ENCODE data around the gene GBP2.
A peak's percentile ranks its signal among the peaks of the same experiment; 100 is the strongest.
"Not testable (repeated sequence)": the region's sequence is repeated elsewhere in the genome, so short reads cannot be mapped to it uniquely, and the experiment has no call there.

The GBP2 gene, protein sequence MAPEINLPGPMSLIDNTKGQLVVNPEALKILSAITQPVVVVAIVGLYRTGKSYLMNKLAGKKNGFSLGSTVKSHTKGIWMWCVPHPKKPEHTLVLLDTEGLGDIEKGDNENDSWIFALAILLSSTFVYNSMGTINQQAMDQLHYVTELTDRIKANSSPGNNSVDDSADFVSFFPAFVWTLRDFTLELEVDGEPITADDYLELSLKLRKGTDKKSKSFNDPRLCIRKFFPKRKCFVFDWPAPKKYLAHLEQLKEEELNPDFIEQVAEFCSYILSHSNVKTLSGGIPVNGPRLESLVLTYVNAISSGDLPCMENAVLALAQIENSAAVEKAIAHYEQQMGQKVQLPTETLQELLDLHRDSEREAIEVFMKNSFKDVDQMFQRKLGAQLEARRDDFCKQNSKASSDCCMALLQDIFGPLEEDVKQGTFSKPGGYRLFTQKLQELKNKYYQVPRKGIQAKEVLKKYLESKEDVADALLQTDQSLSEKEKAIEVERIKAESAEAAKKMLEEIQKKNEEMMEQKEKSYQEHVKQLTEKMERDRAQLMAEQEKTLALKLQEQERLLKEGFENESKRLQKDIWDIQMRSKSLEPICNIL

DNA sequence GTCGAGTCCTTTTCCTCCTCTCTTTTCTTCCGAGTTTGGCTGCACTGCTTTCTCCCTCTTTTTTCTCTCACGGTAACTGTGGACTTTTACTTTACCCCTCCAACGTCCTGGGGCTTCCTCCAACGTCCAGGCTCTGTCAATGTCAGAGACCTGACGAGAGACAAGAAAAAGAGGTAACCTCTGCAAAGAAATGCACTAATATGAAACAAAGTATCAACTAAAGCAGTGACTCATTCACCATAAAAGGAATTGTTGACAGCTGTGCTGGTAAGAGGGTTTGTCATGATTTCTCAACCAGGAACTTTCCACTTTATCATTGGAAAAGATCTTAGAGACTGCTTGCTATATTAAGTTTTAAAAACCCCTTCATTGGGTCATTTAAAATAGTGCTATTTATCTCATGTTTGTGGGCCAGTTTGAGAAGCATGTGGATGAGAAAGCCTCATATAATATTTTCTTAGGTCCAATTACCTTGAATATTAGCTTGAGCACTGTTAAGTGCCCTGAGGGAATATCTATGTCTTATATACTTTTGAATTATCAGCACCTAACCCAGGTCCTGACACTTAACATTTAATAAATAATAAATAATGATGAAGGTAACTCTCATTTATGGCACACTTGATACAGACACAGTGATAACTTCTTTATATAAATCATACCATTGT is at the start of gene GBP2:
TSS of gene GBP2 (minus strand) at position 202 of the 668 bp plus-strand sequence. CDS start 4,148 bp downstream, outside the sequence.
- peak; percentile 83 for DNase-seq (ENCODE audit: low spot score)

DNA sequence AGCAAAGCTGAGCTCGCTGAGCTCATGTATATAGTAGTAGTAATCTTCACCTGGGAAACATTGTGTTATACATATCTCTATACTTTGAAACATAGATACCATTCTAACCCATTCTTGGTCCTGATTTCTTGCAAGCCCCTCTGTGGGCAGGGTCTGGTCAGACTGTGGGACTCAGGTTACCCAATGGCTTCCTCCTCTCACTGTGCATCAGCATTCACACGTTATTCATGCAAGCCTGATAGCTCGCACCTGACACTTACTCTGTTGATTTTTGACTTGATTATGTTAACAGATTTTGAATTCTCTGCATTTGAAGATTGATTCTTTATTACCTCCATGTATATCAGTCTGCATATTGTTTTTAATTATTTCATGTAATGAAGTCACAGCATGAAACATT is 48.6 kb upstream of the GBP2 start:
- no peak for DNase-seq (ENCODE audit: low spot score)

DNA sequence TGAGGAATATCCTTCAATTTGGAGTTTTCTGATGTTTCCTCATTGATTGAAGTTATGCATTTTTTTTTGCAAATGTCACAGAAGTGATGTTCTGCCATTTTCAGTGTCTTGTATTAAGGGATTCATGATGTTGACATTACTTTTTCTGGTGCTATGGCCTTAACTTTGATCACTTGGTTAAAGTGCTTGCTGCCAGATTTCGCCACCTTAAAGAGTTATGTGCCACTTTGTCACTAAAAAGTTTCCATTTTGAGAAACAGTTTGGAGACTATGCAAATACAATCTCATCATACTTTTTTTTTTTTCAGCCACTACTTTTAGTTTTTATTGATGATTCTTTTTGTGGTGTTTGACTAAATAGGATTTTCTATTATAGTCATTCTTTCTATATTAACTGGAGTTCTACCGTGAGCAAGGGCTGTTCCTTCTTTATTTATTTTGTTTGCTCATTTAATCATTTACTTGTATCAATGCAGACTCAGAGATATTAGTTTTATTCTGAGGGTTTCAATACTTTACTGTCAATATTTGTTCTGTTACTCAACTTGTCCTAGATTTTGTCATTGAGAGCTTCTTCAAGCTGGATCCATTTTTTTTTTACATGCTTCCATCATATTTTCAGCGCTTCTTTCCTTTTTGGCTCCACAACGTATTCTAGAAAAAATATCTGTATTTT is 46.7 kb upstream of the GBP2 start:
- DNase-seq (ENCODE audit: low spot score): no peak

DNA sequence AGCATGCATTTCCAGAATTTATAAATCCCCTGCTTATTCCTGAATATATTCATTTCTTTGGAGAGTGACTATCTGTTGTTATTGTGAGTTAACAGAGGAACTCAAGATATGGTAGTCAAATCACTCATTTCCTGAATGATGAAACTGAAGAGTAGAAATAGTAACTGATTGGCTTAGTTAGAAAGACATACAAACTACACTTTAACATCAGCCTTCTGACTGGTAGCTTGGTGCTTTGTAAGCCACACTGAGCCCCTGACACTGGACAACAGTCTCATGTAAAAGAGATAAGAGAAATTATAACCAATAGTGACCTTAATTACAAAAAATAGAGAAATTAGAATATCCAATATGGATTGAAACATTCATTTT is 45.1 kb upstream of the GBP2 start:
- DNase-seq (ENCODE audit: low spot score): peak; percentile 29

DNA sequence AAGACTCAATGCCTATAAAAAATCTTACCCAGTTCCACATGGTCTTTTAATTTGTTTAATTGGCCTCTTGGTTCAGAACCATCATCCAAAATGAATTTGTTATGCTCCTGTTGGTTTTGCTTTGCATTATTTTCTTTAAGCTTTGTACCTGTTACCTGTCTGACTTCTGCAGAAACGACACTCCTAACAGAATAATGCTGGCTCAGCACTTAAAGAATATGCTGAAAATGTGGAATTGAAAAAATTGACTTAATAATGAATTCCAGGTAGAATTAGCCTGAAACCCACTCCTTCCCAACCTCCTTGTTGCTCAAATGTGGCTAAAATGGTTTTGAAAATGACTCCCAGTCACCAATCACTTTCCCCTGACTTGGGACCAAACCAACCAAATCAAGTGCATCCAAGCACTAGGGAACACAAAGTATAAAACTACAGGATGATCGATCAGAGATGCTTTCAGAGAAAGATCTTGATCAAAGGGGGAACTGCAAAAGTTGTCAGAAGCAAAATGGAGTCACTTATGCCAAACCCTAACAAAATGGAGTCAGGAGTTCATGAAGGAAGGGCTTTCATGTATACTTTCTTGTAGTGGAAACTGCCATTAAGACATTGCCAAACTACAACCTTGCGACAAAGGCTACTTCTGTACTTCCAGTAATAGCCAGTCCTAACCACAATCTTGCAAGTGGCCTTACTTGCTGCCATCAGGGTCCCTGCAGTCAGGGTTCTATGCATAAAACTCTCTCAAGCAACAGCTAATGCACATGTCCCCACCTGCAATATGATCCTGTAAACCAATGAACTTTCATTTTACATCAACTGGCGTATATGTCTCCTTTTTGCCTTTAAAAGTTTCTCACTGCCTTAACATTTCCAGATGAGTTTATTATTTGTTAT is 44.5 kb upstream of the GBP2 start:
- DNase-seq (ENCODE audit: low spot score): no peak

DNA sequence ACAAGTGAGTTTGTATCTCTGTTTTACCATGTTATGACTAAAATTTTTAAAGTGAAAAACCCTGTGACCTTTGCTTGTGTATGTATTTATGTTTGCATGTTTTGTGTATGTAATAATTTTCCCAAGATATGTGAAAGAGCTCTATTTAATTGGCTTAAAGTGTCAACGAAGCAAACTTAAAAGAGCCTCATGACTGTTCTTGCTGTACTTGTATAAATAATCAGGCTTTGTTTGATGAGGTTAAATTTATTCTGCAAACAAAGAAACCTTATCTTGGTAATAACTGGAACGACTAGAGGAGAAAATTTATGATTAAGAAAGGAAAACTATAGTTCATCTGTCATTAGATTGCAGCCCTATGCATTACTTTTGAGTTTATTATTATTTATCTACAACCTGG is 43.3 kb upstream of the GBP2 start:
- no peak for DNase-seq (ENCODE audit: low spot score)

DNA sequence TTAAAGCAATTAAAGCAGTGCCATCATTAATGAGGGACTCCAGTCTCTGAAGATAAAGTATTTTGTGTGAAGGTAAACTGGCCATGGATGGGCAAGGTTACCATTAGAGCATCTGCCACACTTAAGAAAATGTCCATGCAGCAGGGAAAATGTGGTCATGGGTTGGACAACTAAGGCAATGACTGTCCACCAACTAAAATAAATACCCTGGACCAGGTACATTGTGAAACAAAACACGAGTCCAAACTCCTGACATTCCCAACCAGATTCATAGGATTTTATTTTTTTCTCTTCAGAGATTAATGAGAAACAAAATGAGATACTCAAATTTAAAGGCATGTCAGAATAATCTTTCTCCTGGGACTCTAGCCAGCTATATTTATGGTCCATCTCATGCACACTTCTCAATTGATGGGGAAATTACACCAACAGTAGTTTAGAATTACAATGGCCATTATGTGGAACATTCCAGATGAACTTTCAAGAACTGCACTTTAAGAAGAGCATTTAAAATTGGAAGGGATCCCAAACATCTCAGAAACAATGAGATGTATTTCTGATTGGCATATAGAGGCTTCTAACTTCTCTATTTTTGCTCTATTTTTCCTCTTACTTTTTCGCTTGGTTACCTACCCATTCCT is 41.8 kb upstream of the GBP2 start:
- DNase-seq (ENCODE audit: low spot score): no peak

DNA sequence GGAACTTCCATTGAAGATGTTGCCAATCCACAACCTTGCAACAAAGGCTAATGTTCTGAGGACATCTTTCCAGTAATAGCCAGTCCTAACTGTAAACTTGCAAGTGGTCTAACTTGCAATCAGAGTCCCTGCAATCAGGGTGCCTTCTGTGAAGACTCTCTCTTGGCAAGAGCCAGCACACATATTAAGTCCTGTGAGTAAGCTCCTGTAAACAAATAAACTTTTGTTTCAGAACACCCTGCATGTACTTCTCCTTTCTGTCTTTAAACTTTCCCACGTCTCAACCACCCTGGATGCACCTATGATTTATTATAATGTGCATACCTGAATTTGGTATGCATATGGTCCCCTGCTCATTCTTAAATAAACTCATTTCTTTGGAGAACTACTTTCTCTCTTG is 40.8 kb upstream of the GBP2 start:
- no peak for DNase-seq (ENCODE audit: low spot score)

DNA sequence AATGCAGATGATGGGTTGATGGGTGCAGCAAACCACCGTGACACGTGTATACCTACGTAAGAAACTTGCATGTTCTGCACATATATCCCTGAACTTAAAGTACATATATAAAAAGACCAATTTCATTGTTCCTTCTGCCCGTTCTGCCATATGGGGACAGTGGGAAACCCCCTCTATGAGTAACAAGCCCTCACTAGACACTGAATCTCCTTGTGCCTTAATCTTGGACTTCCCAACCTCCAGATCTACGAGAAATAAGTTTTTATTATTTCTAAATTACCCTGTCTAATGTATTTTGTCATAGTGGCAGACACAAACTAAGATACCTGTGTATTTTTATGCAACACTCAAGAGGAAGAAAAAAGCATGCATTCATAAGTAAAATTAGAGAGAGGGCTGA is 39.9 kb upstream of the GBP2 start:
- no peak for DNase-seq (ENCODE audit: low spot score)

DNA sequence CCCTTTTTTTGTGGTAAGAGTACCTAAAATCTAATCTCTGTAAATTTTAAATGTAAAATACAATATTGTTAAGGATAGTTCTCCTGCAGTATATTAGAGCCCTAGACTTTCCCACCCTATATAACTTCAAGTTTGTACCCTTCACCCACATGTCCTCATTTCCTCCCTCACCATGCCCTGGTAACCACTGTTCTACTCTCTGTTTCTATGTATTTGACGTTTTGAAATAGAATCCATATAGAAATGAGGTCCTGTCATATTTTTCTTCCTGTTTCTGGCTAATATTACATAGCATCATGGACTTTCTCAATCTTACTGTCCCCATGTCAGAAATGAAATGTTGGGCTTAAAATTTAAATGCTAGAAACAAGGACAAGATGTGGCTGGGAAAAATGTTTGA is 25.1 kb upstream of the GBP2 start:
- no peak for DNase-seq (ENCODE audit: low spot score)

DNA sequence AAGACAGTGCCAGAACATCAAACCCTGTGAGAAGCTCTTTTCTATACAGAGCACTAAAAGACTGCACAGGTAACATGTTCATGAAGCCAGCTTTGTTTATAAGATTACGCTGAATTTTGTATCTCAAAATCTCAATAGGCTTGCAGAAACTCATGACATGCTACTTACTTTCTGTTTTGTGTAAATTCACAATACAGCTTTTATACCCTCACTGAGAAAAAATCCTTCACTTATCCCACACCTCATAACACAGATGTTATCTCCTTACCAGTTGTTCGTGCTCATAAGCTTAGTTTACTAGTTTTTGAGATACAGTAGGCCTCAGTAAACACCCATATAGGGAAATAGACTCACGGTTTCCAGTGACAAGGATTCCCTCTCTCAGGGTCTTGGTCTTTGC is 24.1 kb upstream of the GBP2 start:
- DNase-seq (ENCODE audit: low spot score): no peak

DNA sequence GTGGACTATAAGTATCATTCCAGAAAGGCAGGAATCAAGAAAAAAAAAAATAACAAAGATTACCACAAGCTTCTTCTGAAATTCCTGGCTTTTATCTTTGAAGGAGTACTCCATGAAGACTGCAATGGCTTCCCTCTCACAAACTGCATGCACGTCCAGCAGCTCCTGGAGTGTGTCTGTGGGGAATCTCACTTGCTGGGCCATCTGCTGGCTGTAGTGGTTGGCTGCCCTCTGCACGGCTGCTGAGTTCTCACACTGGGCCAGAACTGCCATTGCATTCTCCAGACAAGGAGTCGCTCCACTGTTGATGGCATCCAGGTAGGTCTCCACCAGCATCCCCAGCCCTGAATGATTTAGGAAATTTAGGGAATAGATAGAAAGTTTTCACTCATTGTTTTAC is 23.3 kb upstream of the GBP2 start:
- DNase-seq (ENCODE audit: low spot score): no peak

DNA sequence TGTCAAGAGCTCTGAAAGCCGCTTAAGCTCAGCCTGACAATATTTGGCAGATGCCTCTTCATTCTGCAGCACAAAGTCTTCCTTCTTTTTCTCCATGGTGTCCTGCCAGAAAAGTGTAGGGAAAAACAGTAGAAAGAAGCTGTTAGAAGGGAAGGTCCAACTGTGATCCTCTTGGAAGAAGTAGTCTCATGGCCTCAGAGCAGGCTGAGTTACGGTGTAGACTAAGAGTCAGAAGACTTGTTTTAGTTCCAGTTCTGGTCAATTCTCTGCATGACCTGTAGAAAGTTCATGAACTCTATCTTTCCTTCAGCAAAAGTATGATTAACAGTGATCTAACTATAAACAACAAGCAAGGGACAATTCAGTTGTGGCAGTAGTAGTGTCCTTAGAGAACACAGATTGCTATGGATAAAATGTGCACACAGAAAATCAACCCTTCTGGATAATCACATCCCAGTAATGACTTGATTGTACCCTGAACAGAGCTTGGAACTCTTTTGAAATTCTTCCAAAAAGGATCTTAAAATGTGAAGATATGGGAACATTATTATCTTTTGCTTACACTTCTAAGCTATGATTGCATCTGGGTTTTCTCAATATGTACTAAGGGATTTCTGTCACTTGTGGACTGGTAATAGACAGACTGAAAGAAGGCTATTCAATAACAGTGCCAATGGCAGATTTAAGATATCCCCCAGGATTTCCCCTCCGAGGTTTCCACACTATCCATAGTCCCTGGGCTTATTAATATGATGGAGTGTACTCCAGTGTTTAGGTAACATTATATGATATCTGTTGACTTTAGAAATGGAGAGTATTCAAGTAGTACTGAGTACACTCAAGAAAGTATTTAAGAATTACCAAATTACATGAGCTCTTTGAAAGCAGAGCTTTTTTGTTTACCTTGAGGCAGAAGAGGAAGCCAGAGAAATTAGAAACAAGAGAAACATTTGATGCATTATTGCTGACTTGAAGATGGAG is 22.1 kb upstream of the GBP2 start:
- DNase-seq (ENCODE audit: low spot score): no peak

DNA sequence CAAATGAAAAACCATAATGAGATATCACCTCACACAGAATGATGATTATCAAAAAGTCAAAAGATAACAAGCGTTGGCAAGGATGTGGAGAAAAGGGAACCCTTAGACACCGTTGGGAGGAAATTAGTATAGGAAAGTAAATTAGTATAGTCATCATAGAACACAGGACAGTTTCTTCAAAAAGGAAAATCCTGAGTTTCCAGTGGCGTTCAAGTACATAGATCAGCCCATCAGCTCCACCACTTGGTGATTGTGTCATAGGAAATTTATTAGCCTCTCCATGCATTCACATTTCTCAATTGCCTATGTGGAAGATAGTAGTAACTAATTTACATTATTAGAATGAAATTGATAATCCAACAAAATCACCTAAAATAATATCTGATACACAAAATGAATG is 20.8 kb upstream of the GBP2 start:
- no peak for DNase-seq (ENCODE audit: low spot score)

DNA sequence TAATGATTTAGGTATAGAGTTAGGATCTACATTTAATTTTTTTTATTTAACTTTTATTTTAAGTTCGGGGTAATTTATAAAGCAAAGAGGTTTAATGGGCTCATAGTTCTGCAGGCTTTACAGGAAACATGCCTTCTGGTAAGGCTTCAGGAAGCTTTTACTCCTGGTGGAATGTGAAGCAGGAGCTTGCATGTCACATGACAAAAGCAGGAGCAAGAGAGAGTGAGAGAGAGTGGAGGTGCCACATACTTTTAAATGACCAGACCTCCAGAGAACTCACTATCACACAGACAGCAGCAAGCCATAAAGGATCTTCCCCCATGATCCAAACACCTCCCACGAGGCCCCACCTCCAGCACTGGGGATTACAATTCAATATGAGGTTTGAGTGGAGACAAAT is 17.6 kb upstream of the GBP2 start:
- no peak for DNase-seq (ENCODE audit: low spot score)

DNA sequence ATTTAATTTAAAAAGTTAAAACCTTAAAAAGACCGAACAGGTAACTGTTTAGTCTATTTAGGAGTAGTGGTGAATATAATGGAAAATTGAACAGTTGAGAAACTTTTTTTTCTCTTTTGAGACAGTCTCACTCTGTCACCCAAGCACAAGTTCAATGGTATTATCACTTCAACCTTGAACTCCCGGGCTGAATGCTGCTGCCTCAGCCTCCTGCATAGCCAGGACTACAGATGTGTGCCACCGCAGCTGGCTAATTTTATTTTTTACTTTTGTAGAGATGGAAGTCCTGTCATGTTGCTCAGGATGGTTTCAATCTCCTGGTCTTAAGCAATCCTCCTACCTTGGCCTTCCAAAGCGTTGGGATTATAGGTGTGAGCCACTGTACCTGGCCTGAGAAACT is 16.2 kb upstream of the GBP2 start:
- no peak for DNase-seq (ENCODE audit: low spot score)

DNA sequence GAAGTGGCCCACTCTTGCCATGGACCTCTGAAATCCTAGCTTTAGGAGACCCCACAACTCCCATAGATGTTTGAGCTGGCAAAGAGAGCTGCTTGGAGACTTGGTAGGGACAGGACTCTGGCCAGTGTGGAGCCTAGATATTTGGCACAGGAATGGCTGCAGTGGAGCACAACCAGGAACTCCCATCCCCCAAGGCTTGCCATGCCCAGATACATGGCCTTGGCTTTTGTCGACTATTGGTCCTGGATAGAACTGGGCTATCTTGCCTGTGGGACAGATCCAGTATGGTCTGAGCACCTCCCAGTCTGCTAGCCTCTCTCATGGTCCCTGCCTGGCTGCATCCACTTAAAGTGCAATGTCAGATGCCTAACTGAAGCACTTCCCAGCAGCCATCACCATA is 7.8 kb upstream of the GBP2 start:
- DNase-seq (ENCODE audit: low spot score): no peak

DNA sequence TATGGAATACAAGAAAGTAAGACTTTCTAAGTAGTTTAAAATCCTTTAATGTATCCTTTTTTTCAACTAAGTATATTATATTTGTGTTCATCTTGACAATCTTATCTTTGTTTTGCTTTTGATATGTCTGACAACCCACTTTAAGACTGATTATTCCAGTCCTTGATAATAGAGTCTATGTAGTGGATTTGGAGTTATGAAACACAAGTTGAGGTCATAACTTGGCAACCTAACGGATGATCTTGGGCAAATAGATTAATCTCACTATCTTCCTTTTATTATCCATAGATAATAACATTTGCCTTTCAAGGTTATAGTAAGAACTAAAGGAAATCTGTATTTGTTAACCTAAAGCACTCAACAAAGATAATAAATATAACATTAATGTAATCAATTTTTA is 4.8 kb upstream of the GBP2 start:
- no peak for DNase-seq (ENCODE audit: low spot score)

DNA sequence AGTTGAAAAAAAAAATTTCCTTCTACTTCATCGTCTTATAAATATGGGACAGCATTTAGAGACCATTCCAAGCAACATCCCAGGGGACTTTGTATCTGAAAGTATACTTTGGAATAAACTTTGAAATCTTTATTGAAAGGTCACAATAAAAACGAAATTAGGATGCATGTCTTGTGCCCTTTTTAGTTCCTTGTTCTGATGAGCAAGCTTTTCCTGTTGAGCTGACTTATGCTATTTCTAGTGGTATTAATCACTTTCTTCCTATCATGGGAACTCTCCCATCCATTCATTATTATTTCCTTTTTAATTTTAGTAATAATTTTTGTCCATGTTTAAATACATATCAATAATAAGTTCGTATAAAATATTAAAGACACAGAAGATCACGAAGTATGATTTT is 4.0 kb upstream of the GBP2 start:
- no peak for DNase-seq (ENCODE audit: low spot score)

DNA sequence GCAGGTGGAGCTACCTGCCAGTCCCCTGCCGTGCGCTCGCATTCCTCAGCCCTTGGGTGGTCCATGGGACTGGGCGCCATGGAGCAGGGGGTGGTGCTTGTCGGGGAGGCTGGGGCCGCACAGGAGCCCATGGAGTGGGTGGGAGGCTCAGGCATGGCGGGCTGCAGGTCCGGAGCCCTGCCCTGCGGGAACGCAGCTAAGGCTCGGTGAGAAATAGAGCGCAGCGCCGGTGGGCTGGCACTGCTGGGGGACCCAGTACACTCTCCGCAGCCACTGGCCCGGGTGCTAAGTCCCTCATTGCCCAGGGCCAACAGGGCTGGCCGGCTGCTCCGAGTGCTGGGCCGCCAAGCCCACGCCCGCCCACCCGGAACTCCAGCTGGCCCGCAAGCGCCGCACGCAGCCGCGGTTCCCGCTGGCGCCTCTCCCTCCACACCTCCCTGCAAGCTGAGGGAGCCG is 2.1 kb upstream of the GBP2 start:
- DNase-seq (ENCODE audit: low spot score): not testable (repeated sequence)
